Fibroblast of skin of left biceps (primary cell): ENCODE data around the gene RBM6.
"Not testable (repeated sequence)": the region's sequence is repeated elsewhere in the genome, so short reads cannot be mapped to it uniquely, and the experiment has no call there.

ENCODE experiments used
- DNase-seq, 2 experiments: peaks; one replicate each; pipeline ENCODE4 v3.0.0-alpha.2; 2013; ENCODE audit warnings: low read depth in 2 of 2

The RBM6 gene

GRCh38 chr3:49914906-49915305 is 25.0 kb upstream of the RBM6 start:
- no peak for DNase-seq

- no peak for DNase-seq
Observed at GRCh38 chr3:49916686-49917085, 23.3 kb upstream of the RBM6 start.

- DNase-seq: not testable (repeated sequence)
Observed at GRCh38 chr3:49917806-49918590, 22.0 kb upstream of the RBM6 start.

DNA sequence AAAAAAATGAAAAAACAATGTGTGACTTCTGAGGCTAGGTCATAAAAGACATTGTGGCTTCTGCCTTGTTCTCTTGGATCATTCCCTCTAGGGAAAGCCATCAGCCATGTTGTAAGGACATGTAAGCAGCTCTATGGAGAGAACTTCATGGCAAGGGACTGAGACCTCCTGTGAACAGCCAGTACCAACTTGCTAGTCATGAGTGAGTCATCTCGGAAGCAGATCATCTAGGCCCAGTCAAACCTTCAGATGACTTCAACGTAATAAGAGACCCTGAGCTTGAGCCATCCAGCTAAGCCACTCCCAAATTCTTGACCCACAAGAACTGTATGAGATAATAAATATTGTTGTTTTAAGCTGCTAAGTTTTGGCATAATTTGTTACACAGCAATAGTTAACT is 15.3 kb upstream of the RBM6 start:
- DNase-seq: no peak

GRCh38 chr3:49925485-49925884 is 14.5 kb upstream of the RBM6 start:
- no peak for DNase-seq

GRCh38 chr3:49926117-49926728 is 13.7 kb upstream of the RBM6 start:
- DNase-seq: no peak

DNA sequence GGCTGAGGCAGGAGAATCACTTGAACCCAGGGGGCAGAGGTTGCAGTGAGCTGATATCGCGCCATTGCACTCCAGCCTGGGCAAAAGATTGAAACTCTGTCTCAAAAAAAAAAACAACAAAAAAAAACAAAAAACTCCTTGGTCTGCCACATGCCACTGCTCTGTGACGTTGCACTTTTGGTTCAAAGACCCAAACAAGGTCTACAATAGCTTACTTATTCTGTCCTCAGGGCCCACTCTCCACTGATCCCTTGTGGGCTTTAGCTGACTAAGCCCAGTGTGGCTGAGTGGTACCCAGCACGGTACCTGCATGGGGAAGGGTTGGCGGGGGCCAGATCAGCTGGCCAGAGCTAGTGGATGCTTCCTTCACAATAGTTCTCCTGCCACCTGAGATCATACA is 12.2 kb upstream of the RBM6 start:
- DNase-seq: no peak

DNA sequence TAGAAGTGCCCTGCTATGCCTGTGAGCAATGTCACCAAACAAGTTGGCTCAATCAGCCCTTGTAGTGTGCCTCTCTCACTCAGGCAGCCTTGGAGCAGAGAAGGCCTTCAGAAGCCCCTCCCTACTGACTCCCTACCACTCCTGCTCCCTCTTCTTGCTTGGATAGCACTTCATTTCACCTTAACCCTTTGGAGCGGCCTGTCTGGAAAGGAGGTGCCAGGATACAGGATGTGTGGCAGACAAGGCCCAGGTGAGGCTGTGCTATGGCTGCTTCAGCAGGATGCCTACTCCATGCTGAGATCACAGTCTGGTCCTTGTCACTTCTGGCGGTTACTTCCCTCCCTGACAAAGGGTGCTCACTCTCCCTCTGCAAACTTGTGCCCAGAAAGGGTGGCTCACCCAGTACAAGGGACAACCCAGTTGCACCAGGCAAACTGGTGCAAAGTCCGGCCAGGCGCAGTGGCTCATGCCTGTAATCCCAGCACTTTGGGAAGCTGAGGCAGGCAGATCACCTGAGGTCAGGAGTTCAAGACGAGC is 11.4 kb upstream of the RBM6 start:
- DNase-seq: no peak

DNA sequence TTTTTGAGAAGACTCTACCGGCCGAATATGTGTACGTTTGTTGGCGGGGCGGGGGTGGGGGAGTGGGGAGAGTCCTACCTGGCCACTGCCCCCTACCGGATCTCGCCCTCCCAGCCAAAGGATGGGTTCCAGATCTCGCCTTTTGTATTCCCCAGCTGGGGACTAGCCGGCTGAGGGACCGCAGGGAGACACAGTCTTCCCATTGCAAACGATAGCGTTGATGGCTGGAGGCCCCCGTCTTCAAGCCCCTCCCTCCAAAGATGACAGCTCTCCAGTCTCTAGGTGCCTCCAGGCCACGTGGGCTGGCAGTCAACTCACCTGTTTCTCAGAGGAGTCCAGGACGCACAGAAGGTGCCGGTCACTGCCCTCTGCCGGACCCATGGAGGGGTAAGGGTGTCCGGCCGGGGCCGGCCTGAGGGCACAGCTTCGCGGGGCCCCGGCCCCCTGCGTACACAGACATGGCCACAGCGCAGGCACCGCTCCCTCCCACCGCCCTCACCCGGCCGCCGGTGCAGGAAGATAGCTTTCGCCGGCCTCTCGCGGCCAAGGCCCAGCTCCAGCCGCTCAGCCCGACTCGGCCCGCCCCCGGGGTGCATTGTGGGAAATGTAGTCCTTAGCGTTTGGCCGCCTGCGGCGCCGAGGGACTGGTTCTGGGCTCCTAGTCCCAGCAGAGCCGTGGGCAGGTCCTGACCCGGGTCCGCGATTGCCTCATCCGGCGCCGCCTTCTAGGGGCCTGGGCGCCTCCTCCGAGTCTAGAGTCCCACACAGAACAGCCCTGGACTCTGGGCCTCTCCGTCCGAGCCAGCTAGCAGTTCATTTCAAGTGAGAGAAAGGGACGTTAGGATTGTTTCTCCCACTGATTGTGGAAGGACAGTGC is 10.4 kb upstream of the RBM6 start, which contains the start of gene MON1A:
Gene MON1A (minus strand): TSS at position 521 of the 877 bp plus-strand sequence. CDS start 16,465 bp downstream, outside the sequence.
- DNase-seq: peak; percentile 58 to 59

- DNase-seq: no peak
Observed at GRCh38 chr3:49930168-49930690, 9.7 kb upstream of the RBM6 start.

- DNase-seq: no peak
Observed at GRCh38 chr3:49930922-49931321, 9.0 kb upstream of the RBM6 start.

DNA sequence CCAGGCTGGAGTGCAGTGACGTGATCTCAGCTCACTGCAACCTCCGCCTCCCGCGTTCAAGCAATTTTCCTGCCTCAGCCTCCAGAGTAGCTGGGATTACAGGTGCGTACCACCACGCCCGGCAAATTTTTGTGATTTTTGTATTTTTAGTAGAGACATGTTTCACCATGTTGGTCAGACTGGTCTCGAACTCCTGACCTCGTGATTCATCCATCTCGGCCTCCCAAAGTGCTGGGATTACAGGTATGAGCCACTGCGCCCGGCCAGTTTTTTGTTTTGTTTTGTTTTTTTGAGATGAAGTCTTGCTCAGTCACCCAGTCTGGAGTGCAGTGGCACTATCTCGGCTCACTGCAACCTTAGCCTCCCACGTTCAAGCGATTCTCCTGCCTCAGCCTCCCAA is 7.7 kb upstream of the RBM6 start:
- not testable (repeated sequence) for DNase-seq

DNA sequence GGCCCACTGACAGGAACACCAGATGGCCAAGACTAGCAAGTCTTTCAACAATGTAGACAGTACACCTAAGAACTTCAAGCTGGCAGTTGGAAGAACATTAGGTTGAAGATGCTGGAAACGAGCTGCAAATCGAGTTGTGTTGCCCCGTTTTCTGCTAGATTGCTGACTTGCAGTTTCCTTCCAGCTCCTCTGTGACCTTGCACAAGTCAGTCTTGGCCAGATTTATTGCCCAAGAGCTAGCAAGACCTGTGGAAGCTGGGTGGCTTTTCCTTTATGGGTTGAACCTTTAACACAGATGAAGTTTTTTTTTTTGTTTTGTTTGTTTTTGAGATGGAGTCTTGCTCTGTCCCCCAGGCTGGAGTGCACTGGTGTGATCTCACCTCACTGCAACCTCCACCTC is 2.9 kb upstream of the RBM6 start:
- DNase-seq: no peak

- no peak for DNase-seq
Observed at GRCh38 chr3:49940667-49941249, 808 bp downstream of the RBM6 start.

DNA sequence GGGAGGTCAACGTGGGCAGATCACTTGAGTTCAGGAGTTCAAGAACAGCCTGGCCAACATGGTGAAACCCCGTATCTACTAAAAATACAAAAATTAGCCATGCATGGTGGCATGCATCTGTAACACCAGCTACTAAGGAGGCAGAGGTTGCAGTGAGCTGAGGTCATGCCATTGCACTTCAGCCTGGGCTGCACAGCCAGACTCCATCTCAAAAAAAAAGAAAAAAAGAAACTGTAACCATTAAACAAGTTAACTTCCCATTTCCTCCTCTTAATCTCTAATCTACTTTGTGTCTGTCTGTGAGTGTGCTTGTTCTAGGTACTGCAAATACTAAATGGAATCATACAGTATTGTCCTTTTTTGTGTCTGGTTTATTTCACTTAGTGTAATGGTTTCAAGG is 2.7 kb downstream of the RBM6 start:
- no peak for DNase-seq

DNA sequence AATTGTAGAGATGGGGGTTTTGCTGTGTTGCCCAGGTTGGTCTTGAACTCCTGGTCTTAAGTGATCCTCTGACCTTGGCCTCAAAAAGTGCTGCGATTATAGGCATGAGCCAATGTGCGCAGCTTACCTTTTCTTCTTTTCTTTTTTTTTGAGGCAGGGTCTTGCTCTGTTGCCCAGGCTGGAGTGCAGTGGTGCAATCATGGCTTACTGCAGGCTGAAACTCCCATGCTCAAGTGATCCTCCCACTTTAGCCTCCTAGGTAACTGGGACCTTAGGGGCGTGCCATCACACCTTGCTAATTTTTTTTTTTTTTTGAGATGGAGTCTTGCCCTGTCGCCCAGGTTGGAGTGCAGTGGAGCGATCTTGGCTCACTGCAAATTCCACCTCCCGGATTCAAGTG is 13.0 kb downstream of the RBM6 start:
- no peak for DNase-seq

GRCh38 chr3:49955636-49956035 is 15.7 kb downstream of the RBM6 start:
- no peak for DNase-seq

- DNase-seq: no peak
Observed at GRCh38 chr3:49966233-49966942, 26.4 kb downstream of the RBM6 start.

GRCh38 chr3:49967291-49967690 is 27.3 kb downstream of the RBM6 start:
- no peak for DNase-seq

DNA sequence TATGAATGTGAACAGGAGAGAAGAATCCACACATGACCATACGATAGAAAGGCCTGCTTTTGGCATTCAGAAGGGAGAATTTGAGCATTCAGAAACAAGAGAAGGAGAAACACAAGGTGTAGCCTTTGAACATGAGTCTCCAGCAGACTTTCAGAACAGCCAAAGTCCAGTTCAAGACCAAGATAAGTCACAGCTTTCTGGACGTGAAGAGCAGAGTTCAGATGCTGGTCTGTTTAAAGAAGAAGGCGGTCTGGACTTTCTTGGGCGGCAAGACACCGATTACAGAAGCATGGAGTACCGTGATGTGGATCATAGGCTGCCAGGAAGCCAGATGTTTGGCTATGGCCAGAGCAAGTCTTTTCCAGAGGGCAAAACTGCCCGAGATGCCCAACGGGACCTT is 28.4 kb downstream of the RBM6 start:
- DNase-seq: no peak

DNA sequence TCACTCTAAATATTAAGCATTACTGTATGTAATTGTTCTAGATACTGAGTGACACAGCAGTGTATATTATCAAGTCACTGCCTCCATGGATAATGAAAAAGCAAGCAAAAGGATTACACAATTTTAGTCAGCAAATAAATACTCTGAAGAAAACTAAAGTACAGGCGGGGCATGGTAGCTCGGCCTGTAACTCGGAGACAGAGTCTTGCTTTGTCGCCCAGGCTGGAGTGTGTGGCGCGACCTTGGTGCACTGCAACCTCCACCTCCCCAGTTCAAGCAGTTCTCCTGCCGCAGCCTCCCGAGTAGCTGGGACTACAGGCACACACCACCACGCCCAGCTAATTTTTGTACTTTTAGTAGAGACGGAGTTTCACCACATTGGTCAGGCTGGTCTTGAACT is 32.7 kb downstream of the RBM6 start:
- no peak for DNase-seq
